Sigmoid colon (tissue), 3 donors: ENCODE data around the gene SBNO2.

Experiments
- POLR2A ChIP-seq, 2 donors: fragments of 450-650 bp; IDR thresholded peaks; one replicate each; pipeline ENCODE4 v1.6.1; 2016; ENCODE audit warnings: antibody characterized with exemption in 2 of 2, mild to moderate bottlenecking in 2 of 2, moderate library complexity in 2 of 2
- TF ChIP-seq, protein P1 (sequence below), 4 experiments: fragments of 450-650 bp in 3 of 4; fragments of 200-600 bp in 1 of 4; IDR thresholded peaks; one replicate each; pipeline ENCODE4 v1.5.1; 2016 to 2019; ENCODE audit warnings: antibody characterized with exemption in 4 of 4, mild to moderate bottlenecking in 3 of 4, moderate library complexity in 2 of 4

DNA sequence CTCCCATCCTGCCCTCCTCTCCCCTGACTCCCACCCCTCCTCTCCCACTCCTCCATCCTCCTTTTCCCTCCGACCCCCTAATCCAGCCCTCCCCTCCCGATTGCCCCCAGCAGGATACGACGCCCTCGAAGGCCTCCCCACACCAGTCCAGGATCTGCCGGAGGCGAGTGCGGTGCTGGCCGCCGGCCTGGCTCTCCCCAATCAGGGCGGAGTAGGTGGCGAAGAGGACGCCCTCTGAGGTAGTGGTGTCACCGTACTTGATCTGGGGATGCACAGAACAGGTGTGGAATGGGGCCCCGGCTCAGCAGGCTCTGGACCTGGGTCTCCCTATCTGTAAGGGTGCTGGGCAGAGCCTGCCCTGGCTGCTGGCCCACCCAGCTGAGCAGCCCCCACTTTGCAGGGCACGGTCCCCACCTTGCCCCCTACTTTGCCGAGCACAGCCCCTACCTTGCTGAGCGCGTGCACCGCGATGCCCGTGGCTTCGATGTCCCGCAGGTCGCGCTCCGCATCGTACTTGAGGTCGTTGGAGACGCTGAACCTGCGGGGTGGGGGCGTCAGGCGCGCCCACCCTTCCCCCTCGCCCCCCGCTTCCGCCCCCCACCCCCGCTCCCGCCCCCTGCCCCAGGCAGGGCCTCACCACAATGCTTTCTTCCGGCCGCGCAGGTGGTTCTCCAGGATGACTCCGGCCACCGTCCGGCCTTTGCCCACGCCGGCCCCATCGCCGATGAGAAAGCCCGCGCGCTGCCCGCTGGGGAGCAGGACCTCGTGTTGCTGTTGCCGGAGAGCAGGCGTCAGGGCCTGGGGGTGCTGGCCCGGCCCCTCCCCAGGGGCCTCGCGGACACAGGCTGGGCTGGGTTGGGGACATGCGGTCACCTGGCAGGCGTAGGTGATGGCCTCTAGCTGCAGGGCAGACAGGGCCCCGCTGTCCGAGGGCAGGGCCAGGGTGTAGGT, 51.8 kb downstream of the SBNO2 start:
- TF ChIP-seq, protein P1, sequence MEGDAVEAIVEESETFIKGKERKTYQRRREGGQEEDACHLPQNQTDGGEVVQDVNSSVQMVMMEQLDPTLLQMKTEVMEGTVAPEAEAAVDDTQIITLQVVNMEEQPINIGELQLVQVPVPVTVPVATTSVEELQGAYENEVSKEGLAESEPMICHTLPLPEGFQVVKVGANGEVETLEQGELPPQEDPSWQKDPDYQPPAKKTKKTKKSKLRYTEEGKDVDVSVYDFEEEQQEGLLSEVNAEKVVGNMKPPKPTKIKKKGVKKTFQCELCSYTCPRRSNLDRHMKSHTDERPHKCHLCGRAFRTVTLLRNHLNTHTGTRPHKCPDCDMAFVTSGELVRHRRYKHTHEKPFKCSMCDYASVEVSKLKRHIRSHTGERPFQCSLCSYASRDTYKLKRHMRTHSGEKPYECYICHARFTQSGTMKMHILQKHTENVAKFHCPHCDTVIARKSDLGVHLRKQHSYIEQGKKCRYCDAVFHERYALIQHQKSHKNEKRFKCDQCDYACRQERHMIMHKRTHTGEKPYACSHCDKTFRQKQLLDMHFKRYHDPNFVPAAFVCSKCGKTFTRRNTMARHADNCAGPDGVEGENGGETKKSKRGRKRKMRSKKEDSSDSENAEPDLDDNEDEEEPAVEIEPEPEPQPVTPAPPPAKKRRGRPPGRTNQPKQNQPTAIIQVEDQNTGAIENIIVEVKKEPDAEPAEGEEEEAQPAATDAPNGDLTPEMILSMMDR (IDR thresholded peaks at IDR 0.05) = no peak
- no peak for TF ChIP-seq POLR2A (IDR thresholded peaks at IDR 0.05)
